GM21381 (cell line): Measurements from ENCODE around the gene MTERF2.
"Not testable (repeated sequence)": the region's sequence is repeated elsewhere in the genome, so short reads cannot be mapped to it uniquely, and the experiment has no call there.

Experiments
- ATAC-seq: cut with Tn5 transposase; IDR thresholded peaks from one replicate; pipeline ENCODE4 v1.9.1; 2021; ENCODE audit warnings: mild to moderate bottlenecking, moderate library complexity; ENCODE audit not compliant: unreplicated experiment

MTERF2 gene

GRCh38 chr12:106996102-106996501 lies 9.2 kb upstream of the MTERF2 start:
- not testable (repeated sequence) for ATAC-seq

DNA sequence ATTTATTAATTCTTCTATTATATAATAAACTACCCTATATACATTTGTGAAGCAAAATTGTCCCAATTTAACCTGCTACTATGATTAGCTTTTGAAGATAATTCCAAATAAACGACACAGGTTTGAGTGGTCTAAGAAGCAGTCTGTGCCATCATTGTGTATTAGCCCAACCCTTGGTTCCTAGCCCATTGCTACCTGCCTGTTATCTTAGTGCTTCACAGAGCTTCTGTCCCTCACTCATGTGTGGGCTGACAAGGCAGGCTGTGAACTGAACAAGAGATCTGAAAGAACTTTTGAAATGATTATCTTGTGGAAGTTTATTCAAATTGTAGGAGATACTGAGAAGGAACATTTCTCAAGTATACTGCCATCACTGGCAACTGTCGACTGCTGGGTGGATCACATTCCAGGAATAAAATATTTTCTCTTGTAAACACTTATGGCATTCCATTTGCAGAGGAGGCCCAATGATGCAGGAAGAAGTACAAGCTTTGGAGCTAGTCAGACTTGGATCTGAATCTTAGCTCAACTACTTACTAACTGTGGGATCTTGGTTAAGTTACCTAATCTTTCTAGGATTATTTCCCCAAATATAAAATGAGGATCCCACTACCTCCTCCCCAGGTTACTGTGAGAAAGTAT lies 7.8 kb upstream of the MTERF2 start:
- ATAC-seq = no peak

- no peak for ATAC-seq
These were observed 900 bp upstream of the MTERF2 start for GRCh38 chr12:106987846-106988245.

DNA sequence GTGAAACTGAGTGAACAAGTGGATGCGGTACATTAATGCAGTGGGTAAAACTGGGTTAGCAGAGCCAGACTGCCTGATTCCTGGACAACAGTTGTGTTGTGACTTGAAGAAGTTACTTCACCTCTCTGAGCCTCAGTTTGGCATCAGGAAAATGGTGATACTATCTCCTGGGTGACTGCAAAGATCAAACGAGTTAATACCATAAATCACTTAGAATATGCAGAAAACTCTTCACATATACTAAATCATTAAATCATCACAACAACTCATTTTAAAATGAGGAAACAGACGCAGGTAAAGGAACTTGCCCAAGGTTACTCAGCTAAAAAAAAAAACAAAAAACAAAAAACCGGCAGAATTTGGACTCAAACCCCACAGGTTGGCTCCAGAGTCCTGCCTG lies 811 bp downstream of the MTERF2 start:
- ATAC-seq = no peak

GRCh38 chr12:106985479-106985878 lies 1.5 kb downstream of the MTERF2 start:
- ATAC-seq = no peak

- ATAC-seq = no peak
These were observed 2.3 kb downstream of the MTERF2 start for GRCh38 chr12:106984588-106985137.

- ATAC-seq = no peak
These were observed 4.7 kb downstream of the MTERF2 start for GRCh38 chr12:106982229-106982628.

- ATAC-seq = no peak
These were observed 5.2 kb downstream of the MTERF2 start for GRCh38 chr12:106981788-106982187.

DNA sequence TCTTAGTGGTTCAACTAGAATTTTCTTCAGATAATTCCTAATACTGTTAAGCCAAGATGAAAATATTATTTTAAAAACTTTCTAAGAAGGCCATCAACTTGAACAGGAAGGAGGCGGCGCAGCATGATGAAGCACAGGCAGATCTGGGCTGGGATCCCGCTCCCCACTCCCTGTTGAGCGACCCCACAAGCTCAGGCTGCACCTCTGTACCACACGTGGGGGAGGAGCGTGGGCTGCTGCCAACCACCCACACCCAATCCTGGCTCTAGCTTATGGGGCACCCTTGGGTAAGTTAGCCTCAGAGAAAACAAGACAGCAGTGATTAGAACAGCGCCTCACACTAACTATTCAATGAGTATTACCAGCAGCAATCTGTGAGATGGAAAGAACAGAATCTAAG lies 6.0 kb downstream of the MTERF2 start:
- ATAC-seq = no peak

DNA sequence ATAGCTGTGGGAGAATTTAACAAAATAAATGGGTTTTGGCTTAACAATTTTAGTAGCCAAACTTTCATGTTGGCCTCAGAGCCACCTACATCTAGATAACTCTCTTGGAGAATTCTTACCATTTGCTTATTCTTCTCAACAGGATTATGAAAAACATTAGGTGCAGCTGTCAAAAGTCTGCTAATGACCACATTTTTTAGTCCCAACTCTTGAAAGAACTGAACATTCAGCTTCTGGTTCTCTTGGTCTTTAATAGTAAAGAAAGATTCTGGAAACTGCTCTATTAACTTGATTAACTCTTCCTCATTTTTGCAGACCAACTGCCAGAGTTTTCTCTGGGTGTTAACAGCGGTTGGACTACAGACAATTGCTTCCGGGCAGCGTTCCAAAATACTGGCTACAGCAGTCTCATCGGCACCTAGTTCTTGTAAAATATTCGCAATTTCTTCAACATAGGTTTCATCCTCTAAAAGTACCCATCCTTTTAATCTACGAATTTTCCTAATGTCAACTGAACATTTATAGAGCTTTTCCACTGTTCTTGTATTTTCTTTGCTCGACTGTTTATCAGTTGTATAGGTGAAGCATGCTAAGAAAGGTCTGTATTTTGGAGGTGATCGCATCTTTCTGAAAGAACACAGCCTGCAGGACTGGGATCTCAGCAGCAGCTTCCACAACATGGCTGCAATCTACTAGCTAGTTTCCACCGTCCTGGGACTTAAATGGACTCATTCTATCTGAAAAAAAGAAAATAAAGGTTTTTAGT lies 8.7 kb downstream of the MTERF2 start:
- ATAC-seq = no peak

- no peak for ATAC-seq
These were observed 10.3 kb downstream of the MTERF2 start for GRCh38 chr12:106976668-106977067.

- ATAC-seq = no peak
These were observed 10.8 kb downstream of the MTERF2 start for GRCh38 chr12:106975993-106976658.

GRCh38 chr12:106975098-106975497 lies 11.8 kb downstream of the MTERF2 start:
- no peak for ATAC-seq

DNA sequence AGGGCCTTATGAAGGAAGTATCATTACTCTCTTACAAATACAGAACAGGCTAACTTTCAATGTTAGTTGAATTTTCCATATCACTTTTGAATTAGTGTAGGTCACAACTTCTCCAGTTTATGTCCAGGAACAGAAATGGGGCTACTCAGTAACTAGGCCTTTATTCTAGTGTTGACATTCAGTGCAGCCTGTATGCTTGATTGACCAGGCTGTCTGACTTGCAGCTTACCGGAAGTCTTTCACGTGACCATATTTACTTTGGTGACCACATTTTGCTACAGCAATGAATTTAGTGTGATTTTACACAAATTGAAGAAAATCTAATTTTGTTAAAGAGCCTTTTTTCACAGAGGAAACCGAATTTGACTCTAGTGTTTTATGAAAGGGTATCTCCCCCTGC lies 12.4 kb downstream of the MTERF2 start:
- ATAC-seq = peak; percentile 90

GRCh38 chr12:106973545-106973944 lies 13.4 kb downstream of the MTERF2 start:
- no peak for ATAC-seq

DNA sequence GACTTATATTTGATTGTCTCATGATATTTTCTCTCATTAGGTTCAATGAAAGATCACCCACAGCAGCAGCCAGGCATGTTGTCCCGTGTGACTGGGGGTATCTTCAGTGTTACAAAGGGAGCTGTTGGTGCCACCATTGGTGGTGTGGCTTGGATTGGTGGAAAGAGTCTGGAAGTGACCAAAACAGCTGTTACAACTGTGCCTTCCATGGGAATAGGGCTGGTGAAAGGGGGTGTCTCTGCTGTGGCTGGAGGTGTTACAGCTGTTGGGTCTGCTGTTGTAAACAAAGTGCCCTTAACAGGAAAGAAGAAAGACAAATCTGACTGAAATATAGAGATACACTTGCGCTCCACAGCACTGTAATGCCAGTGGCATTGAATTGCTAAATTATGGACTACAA lies 15.9 kb downstream of the MTERF2 start:
- ATAC-seq = no peak

GRCh38 chr12:106964526-106964925 lies 22.4 kb downstream of the MTERF2 start:
- no peak for ATAC-seq

DNA sequence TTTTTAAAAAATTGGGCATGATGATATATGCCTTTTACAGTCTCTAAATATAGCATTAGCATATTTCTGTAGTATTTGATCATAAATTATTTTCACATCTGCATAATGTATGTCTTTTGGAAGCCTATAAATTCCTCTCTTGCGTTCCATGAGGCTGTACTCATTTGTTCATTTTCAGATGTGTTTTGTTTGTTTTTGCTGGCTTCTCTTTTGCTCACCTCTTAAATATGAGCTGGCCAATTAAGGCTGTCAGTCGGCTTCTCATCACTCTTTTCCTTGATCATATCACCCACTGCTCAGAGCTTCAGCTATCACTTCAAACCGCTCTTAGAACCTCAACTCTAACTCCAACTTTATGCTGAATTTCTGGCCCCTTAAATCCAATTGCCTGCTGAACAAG lies 24.7 kb downstream of the MTERF2 start:
- ATAC-seq = no peak

- ATAC-seq = no peak
These were observed 26.5 kb downstream of the MTERF2 start for GRCh38 chr12:106960443-106960842.

DNA sequence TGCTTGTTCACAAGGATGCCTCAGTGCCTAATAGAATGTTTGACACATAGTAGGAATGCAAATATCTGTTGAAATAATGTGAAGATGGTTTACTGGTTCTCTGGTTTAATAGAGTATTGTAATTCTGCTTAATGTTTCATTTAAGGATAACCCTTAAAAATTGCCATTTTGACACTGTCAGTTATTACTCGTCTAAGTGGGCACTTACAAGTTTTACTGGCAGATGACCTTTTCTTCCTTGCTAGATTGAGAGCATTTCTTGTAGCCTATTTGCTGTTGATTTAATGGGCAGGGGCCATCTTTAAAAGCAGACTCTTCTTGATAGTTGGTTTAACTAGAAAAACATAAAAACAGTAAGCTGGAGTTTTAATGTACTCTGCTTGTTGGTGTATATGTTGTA lies 29.4 kb downstream of the MTERF2 start:
- no peak for ATAC-seq

DNA sequence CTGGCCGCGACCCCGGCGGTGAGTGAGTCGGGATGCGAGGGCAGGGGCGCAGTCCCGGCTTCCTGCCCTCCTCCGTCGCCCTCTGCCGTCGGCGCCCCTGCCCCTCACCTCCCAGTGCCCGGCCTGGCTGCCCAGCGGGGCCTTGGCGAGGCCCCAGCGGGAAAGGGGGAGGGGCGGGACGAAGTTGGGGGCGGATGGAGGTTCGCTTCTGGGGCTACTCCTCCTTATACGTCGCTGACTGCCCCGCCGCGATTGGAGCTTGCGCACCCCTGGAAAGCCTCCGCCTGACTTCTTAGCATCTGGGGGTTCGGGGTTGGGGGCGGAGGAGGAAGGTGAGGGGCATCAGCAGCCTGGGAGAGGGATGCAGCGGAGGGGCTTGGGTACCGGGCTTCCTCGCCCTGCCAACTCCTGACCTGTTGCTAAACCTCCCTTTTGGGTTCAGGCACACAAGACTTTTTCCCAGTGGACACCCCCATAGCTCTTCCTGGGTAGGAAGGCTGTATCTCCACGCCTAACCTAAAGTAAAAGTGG lies 30.8 kb downstream of the MTERF2 start:
- peak; percentile 31 for ATAC-seq
